HEK293 (cell line): Measurements from ENCODE around the gene PARP8.

ENCODE experiments used
- CTCF ChIP-seq: fragments of 450-650 bp; formaldehyde crosslinking; IDR thresholded peaks from 2 replicates; pipeline ENCODE4 v1.5.1; 2016; ENCODE audit warnings: missing biosample characterization, missing genetic modification characterization
- TCF7L2 ChIP-seq: IDR thresholded peaks from 2 replicates; pipeline ENCODE4 v1.6.1; 2011; ENCODE audit warnings: low read depth, mild to moderate bottlenecking, inconsistent platforms, low read length, moderate library complexity, borderline replicate concordance
- ZNF792 ChIP-seq: fragments of 450-650 bp; formaldehyde crosslinking; IDR thresholded peaks from 2 replicates; pipeline ENCODE4 v1.5.1; 2016; ENCODE audit warnings: missing biosample characterization, missing genetic modification characterization

GRCh38 chr5:50744776-50745175, 78.3 kb downstream of the PARP8 start:
- TF ChIP-seq CTCF (tag by site-specific recombination) (no peak), ZNF792 (tag by site-specific recombination) (no peak), TCF7L2 (no peak)
